ENCODE results near the gene HELB. TPM values are rescaled to one million over a fixed set of nuclear protein-coding genes. Genes with fewer than 3 reads are reported as not detected.

Gene HELB
- total RNA-seq, 4 donors from 2014 or later: 4.0 to 11.1 (median 6.0) TPM

GRCh38 chr12:66268562-66268961 lies 33.7 kb upstream of the HELB start:
- no peaks in the 10 kb centered on the region for H3K27me3 ChIP-seq

DNA sequence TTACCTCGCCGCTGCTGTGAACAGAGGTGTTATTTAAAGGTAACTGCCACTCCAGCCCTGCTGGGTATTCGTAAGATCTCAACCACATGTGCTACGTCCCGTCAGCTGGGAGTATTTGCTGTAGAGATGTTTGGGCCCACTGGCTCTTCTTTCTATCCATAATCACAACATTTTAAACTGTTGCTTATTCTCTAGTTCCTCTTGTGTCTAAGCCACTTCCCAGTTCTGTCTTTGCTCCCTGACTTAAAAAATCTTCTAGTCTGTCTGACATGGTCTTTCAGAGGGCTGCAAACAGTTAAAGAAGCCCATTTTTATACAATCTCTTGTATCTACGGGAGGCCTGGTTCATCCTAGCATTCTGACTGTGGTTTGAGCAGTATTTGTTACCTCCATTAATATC lies 33.2 kb upstream of the HELB start:
- Histone ChIP-seq H3K27ac (peak overlapping the region in 1 of 4 donors; percentile 32), H3K36me3 (no peaks in the 10 kb centered on the region), H3K4me3 (no peak overlapping the region), H3K9me3 (no peaks in the 10 kb centered on the region), H3K27me3 (no peaks in the 10 kb centered on the region), H3K4me1 (no peaks in the 10 kb centered on the region)
- 74% methylated on average over 6 of the region's 6 CpGs for WGBS, 2 donors
- TF ChIP-seq, protein P1, sequence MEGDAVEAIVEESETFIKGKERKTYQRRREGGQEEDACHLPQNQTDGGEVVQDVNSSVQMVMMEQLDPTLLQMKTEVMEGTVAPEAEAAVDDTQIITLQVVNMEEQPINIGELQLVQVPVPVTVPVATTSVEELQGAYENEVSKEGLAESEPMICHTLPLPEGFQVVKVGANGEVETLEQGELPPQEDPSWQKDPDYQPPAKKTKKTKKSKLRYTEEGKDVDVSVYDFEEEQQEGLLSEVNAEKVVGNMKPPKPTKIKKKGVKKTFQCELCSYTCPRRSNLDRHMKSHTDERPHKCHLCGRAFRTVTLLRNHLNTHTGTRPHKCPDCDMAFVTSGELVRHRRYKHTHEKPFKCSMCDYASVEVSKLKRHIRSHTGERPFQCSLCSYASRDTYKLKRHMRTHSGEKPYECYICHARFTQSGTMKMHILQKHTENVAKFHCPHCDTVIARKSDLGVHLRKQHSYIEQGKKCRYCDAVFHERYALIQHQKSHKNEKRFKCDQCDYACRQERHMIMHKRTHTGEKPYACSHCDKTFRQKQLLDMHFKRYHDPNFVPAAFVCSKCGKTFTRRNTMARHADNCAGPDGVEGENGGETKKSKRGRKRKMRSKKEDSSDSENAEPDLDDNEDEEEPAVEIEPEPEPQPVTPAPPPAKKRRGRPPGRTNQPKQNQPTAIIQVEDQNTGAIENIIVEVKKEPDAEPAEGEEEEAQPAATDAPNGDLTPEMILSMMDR (IDR thresholded peaks at IDR 0.05): no peak
- TF ChIP-seq POLR2A (IDR thresholded peaks at IDR 0.05) (no peak), EP300 (IDR thresholded peaks at IDR 0.05) (no peak)
- no peak for DNase-seq (ENCODE audit: low spot score in 2 of 2)

More at GRCh38 chr12:66268562-66268961, 33.7 kb upstream of the HELB start:
- Histone ChIP-seq H3K4me3 (no peak overlapping the region), H3K4me1 (no peaks in the 10 kb centered on the region), H3K36me3 (no peaks in the 10 kb centered on the region), H3K27ac (no peak overlapping the region), H3K9me3 (no peaks in the 10 kb centered on the region)
- no peak for DNase-seq (ENCODE audit: low spot score in 2 of 2)
- TF ChIP-seq POLR2A (IDR thresholded peaks at IDR 0.05) (no peak), EP300 (IDR thresholded peaks at IDR 0.05) (no peak)
- TF ChIP-seq, protein P1 (IDR thresholded peaks at IDR 0.05): no peak
- WGBS, 2 donors: 71 to 73% methylated on average over 3 of the region's 3 CpGs

DNA sequence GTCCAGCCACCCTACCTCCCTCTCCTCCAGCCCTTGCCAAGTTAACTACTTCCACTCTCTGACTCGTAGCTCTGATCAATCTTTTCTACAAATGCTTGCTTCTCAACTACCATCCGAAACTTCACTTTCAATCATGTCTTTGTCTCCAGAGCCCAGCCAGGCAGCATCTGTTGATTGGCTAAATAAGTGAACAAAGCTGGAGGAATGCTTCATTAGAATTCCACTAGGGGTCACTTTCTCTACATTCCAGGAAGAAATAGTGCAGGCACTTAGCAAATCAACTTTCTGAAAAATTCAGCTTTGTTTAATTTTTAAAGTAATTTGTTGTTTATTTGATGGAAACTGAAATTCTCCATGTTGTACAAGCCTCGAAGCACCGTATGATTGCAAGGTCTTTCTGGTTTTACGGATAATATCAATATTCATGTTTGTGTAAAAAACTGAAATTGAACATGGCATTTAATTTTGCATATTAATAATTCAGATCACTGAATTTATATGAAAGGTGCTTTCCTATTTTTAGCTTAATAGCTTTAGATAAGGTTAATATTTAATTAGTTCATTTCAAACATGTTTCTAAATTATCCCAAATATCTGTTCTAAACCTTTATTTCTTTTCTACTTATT lies 32.4 kb upstream of the HELB start:
- Histone ChIP-seq H3K9me3 (no peaks in the 10 kb centered on the region), H3K36me3 (no peaks in the 10 kb centered on the region), H3K27ac (peak overlapping the region in 1 of 4 donors; percentile 32), H3K27me3 (no peaks in the 10 kb centered on the region), H3K4me1 (no peaks in the 10 kb centered on the region), H3K4me3 (no peak overlapping the region)
- WGBS, 2 donors: 41 to 45% methylated on average over 5 of the region's 5 CpGs
- TF ChIP-seq POLR2A (IDR thresholded peaks at IDR 0.05) (no peak), EP300 (IDR thresholded peaks at IDR 0.05) (no peak)
- TF ChIP-seq, protein P1 (IDR thresholded peaks at IDR 0.05): peak; percentile 45 to 59 (median 49)
- DNase-seq (ENCODE audit: low spot score in 2 of 2): peak in 1 of 2 donors; percentile 37

DNA sequence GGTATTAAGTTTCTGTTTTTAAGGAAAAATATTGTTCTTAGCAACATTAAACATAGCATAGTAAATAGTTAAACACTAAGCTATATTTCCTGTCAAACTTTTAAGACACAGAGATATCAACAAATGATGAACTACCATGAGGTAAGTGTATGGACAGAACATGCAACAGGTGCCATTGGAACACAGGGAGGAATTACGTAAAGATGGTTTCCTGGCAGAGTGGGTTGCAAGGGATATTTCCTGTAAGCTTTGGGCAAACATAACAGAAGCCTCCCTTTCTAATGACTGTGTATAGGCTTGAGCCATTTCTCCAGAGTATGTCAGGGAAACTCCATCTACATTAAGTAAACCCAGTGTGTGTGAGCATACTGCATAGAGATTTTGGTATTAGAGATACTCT lies 31.7 kb upstream of the HELB start:
- no peaks in the 10 kb centered on the region for H3K36me3 ChIP-seq
- WGBS, 2 donors: 88 to 91% methylated on average over 1 of the region's 1 CpG
- no peak overlapping the region for H3K4me3 ChIP-seq
- no peaks in the 10 kb centered on the region for H3K4me1 ChIP-seq
- no peak for DNase-seq (ENCODE audit: low spot score in 2 of 2)
- no peaks in the 10 kb centered on the region for H3K27me3 ChIP-seq
- H3K27ac ChIP-seq: no peak overlapping the region
- no peaks in the 10 kb centered on the region for H3K9me3 ChIP-seq
- TF ChIP-seq EP300 (IDR thresholded peaks at IDR 0.05): no peak
- no peak for TF ChIP-seq POLR2A (IDR thresholded peaks at IDR 0.05)
- TF ChIP-seq, protein P1 (IDR thresholded peaks at IDR 0.05): no peak

- Histone ChIP-seq H3K4me1 (no peaks in the 10 kb centered on the region), H3K4me3 (no peak overlapping the region), H3K27me3 (no peaks in the 10 kb centered on the region), H3K9me3 (no peaks in the 10 kb centered on the region), H3K36me3 (no peaks in the 10 kb centered on the region), H3K27ac (no peak overlapping the region)
- TF ChIP-seq, protein P1 (IDR thresholded peaks at IDR 0.05): no peak
- TF ChIP-seq POLR2A (IDR thresholded peaks at IDR 0.05): no peak
- TF ChIP-seq EP300 (IDR thresholded peaks at IDR 0.05): no peak
- 61 to 63% methylated on average over 3 of the region's 3 CpGs for WGBS, 2 donors
- no peak for DNase-seq (ENCODE audit: low spot score in 2 of 2)
Measured at GRCh38 chr12:66272650-66273049, 29.6 kb upstream of the HELB start.
